OCI-LY7 (cell line): ENCODE results near the gene ARHGAP42.
"Not testable (repeated sequence)": the region's sequence is repeated elsewhere in the genome, so short reads cannot be mapped to it uniquely, and the experiment has no call there.

Source experiments
- CTCF ChIP-seq: fragments of 200-600 bp; sonication (generic); conservative IDR thresholded peaks from 2 replicates; pipeline ENCODE4 v1.5.1; 2014; ENCODE audit warnings: mild to moderate bottlenecking, antibody characterized with exemption, low read length, moderate library complexity, mixed read lengths
- EZH2phosphoT487 ChIP-seq: fragments of 200-600 bp; sonication (generic); IDR thresholded peaks from 2 replicates; pipeline ENCODE4 v1.6.1; 2018; ENCODE audit warnings: low read depth, borderline replicate concordance, mild to moderate bottlenecking, mixed run types, antibody characterized with exemption, low read length, moderate library complexity, mixed read lengths

GRCh38 chr11:101013702-101014101 is 326.6 kb downstream of the ARHGAP42 start:
- not testable (repeated sequence) for TF ChIP-seq CTCF, EZH2phosphoT487
